Activated CD4-positive, CD25-positive, alpha-beta regulatory T cell treated with anti-CD3 and anti-CD28 coated beads, Interleukin-2, amount 50 U/mL, for 16 hours (primary cell): ENCODE measurements around the gene SCUBE3.

Source experiments
- DNase-seq: peaks from one replicate; pipeline ENCODE4 v3.0.0-alpha.2; 2020; ENCODE audit warnings: low read depth, low spot score

SCUBE3 gene

GRCh38 chr6:35239581-35239980, 25.8 kb downstream of the SCUBE3 start:
- no peak for DNase-seq

- peak; percentile 56 for DNase-seq
Observed at GRCh38 chr6:35240838-35241801, 27.4 kb downstream of the SCUBE3 start.

- no peak for DNase-seq
Observed at GRCh38 chr6:35242486-35242885, 28.7 kb downstream of the SCUBE3 start.

GRCh38 chr6:35242906-35243305, 29.1 kb downstream of the SCUBE3 start:
- DNase-seq, result no peak

GRCh38 chr6:35243386-35243958, 29.7 kb downstream of the SCUBE3 start:
- no peak for DNase-seq

GRCh38 chr6:35244551-35244950, 30.8 kb downstream of the SCUBE3 start:
- DNase-seq, result no peak

GRCh38 chr6:35247642-35248231, 34.0 kb downstream of the SCUBE3 start:
- DNase-seq, result no peak

GRCh38 chr6:35248300-35248699, 34.5 kb downstream of the SCUBE3 start:
- DNase-seq, result no peak

GRCh38 chr6:35248965-35249364, 35.2 kb downstream of the SCUBE3 start:
- no peak for DNase-seq

- no peak for DNase-seq
Observed at GRCh38 chr6:35251949-35252348, 38.2 kb downstream of the SCUBE3 start.

- DNase-seq, result no peak
Observed at GRCh38 chr6:35253249-35253648, 39.5 kb downstream of the SCUBE3 start.

- no peak for DNase-seq
Observed at GRCh38 chr6:35258336-35258735, 44.6 kb downstream of the SCUBE3 start.

- DNase-seq, result no peak
Observed at GRCh38 chr6:35258858-35259193, 45.1 kb downstream of the SCUBE3 start.

- peak; percentile 79 for DNase-seq
Observed at GRCh38 chr6:35259194-35259947, 45.6 kb downstream of the SCUBE3 start, which contains the start of gene ZNF76. Gene ZNF76, plus strand, starts transcription at chr6:35259735. Its CDS starts 21,417 bp downstream, at chr6:35281152.

GRCh38 chr6:35259948-35260590, 46.3 kb downstream of the SCUBE3 start:
- DNase-seq, result peak; percentile 47

- no peak for DNase-seq
Observed at GRCh38 chr6:35260591-35261570, 47.1 kb downstream of the SCUBE3 start.

GRCh38 chr6:35262596-35262995, 48.8 kb downstream of the SCUBE3 start:
- no peak for DNase-seq

- DNase-seq, result no peak
Observed at GRCh38 chr6:35264550-35265274, 51.0 kb downstream of the SCUBE3 start.

GRCh38 chr6:35265523-35265922, 51.8 kb downstream of the SCUBE3 start:
- no peak for DNase-seq
